IMR-90 (cell line): ENCODE results near the gene GPRIN3. TPM values are rescaled to one million over a fixed set of nuclear protein-coding genes. Genes with fewer than 3 reads are reported as not detected.

ENCODE experiments used
- ATAC-seq: fragments of 200-7000 bp; cut with Tn5 transposase; 2 replicates; pipeline ENCODE4 v1.9.1; 2020; ENCODE audit warnings: low read depth, mild to moderate bottlenecking, moderate library complexity
- BruUV-seq: library from RNA; stranded (reverse); fragments of 400-500 nt; replicated peaks from 2 replicates; lab custom pipeline; 2021; lab: Mats Ljungman, UMichigan
- CTCF ChIA-PET: fragments of 300-600 bp; formaldehyde crosslinking; extraction: SDS; loops from one replicate; lab custom pipeline; 2021; ENCODE audit warnings: antibody characterized with exemption; lab: Yijun Ruan, JAX
- POLR2A ChIA-PET: fragments of 300-600 bp; sonication (Branson Sonifier 250); formaldehyde crosslinking; loops from one replicate; lab custom pipeline; 2022; ENCODE audit warnings: antibody characterized with exemption; ENCODE audit not compliant: unreplicated experiment; lab: Charles Lee
- DNase-seq: peaks from one replicate; pipeline ENCODE4 v3.0.0; 2013
- H2AFZ ChIP-seq: replicated peaks from 2 replicates; pipeline ENCODE3; 2013; ENCODE audit warnings: low read length, mild to moderate bottlenecking; ENCODE audit not compliant: poor library complexity
- H2AK5ac ChIP-seq: 2 replicates; pipeline ENCODE4 v1.6.1; 2013; ENCODE audit warnings: low read depth, low read length, inconsistent platforms
- H2AK9ac ChIP-seq: replicated peaks from 2 replicates; pipeline ENCODE3; 2013; ENCODE audit warnings: mild to moderate bottlenecking, low read depth, low read length, moderate library complexity; ENCODE audit not compliant: poor library complexity
- H2BK120ac ChIP-seq: 2 replicates; pipeline ENCODE4 v1.6.1; 2013; ENCODE audit warnings: low read depth, low read length, inconsistent platforms
- H2BK15ac ChIP-seq: 3 replicates; pipeline ENCODE4 v1.6.1; 2013; ENCODE audit warnings: low read depth, low read length, inconsistent platforms
- H2BK20ac ChIP-seq: 2 replicates; pipeline ENCODE4 v1.6.1; 2013; ENCODE audit warnings: low read depth, mild to moderate bottlenecking, inconsistent platforms, low read length, moderate library complexity
- H2BK5ac ChIP-seq: 2 replicates; pipeline ENCODE4 v1.6.1; 2013; ENCODE audit warnings: mild to moderate bottlenecking, low read depth, low read length, inconsistent platforms; ENCODE audit not compliant: poor library complexity, severe bottlenecking
- H3K14ac ChIP-seq: replicated peaks from 2 replicates; pipeline ENCODE4 v1.6.1; 2013; ENCODE audit warnings: low read depth, low read length, inconsistent platforms
- H3K18ac ChIP-seq: 2 replicates; pipeline ENCODE4 v1.6.1; 2013; ENCODE audit warnings: low read depth, low read length, control low read depth
- H3K23ac ChIP-seq: 2 replicates; pipeline ENCODE4 v1.6.1; 2013; ENCODE audit warnings: low read depth, low read length, inconsistent platforms
- H3K27ac ChIP-seq: 2 replicates; pipeline ENCODE4 v1.5.1; 2013; ENCODE audit warnings: mild to moderate bottlenecking, control low read depth, low read length; ENCODE audit not compliant: insufficient read depth
- H3K27me3 ChIP-seq: 2 replicates; pipeline ENCODE4 v1.6.1; 2013; ENCODE audit warnings: low read length; ENCODE audit not compliant: control insufficient read depth, insufficient read depth
- H3K36me3 ChIP-seq: 2 replicates; pipeline ENCODE4 v1.6.1; 2013; ENCODE audit warnings: low read length, mixed read lengths; ENCODE audit not compliant: control insufficient read depth, insufficient read depth
- H3K4ac ChIP-seq: 2 replicates; pipeline ENCODE4 v1.6.1; 2013; ENCODE audit warnings: low read depth, low read length, inconsistent platforms
- H3K4me1 ChIP-seq: 2 replicates; pipeline ENCODE4 v1.6.1; 2013; ENCODE audit warnings: low read length, mixed read lengths; ENCODE audit not compliant: control insufficient read depth, insufficient read depth
- H3K4me2 ChIP-seq: 2 replicates; pipeline ENCODE4 v1.6.1; 2013; ENCODE audit warnings: low read depth, mild to moderate bottlenecking, control low read depth, low read length, moderate library complexity
- H3K4me3 ChIP-seq: 2 replicates; pipeline ENCODE4 v1.5.1; 2013; ENCODE audit warnings: low read depth, mild to moderate bottlenecking, control low read depth, low read length, moderate library complexity; ENCODE audit not compliant: insufficient read depth
- H3K56ac ChIP-seq: 2 replicates; pipeline ENCODE4 v1.6.1; 2013; ENCODE audit warnings: low read length, inconsistent platforms; ENCODE audit not compliant: insufficient read depth; ENCODE audit errors: extremely low read depth
- H3K79me1 ChIP-seq, 2 experiments: 2 replicates each; pipeline ENCODE4 v1.6.1; 2013; ENCODE audit warnings: low read length in 2 of 2, inconsistent platforms in 1 of 2, low read depth in 1 of 2
- H3K9ac ChIP-seq: 2 replicates; pipeline ENCODE4 v1.6.1; 2013; ENCODE audit warnings: low read depth, low read length, control low read depth
- H3K9me1 ChIP-seq: 2 replicates; pipeline ENCODE4 v1.6.1; 2013; ENCODE audit warnings: low read length, inconsistent platforms; ENCODE audit not compliant: insufficient read depth
- H3K9me3 ChIP-seq: 2 replicates; pipeline ENCODE4 v1.6.1; 2013; ENCODE audit warnings: low read length; ENCODE audit not compliant: control insufficient read depth, insufficient read depth
- H4K20me1 ChIP-seq: 2 replicates; pipeline ENCODE4 v1.6.1; 2013; ENCODE audit warnings: low read length, inconsistent platforms; ENCODE audit not compliant: insufficient read depth
- H4K5ac ChIP-seq: 2 replicates; pipeline ENCODE4 v1.6.1; 2013; ENCODE audit warnings: mild to moderate bottlenecking, low read depth, low read length, control low read depth
- H4K8ac ChIP-seq, 2 experiments: 2 replicates each; pipeline ENCODE4 v1.6.1; 2013; ENCODE audit warnings: low read depth in 2 of 2, low read length in 2 of 2, control low read depth in 1 of 2, inconsistent platforms in 1 of 2
- H4K91ac ChIP-seq: 2 replicates; pipeline ENCODE4 v1.6.1; 2013; ENCODE audit warnings: low read depth, low read length, inconsistent platforms; ENCODE audit not compliant: insufficient read depth
- BHLHE40 ChIP-seq: fragments of 150-350 bp; IDR thresholded peaks from 2 replicates; pipeline ENCODE4 v1.6.1; 2016; ENCODE audit warnings: mild to moderate bottlenecking, low read depth, low read length
- CEBPB ChIP-seq: IDR thresholded peaks from 2 replicates; pipeline ENCODE4 v1.6.1; 2012; ENCODE audit warnings: low read depth, low read length, improper control_type of control experiment
- CHD1 ChIP-seq: IDR thresholded peaks from 2 replicates; pipeline ENCODE4 v1.6.1; 2012; ENCODE audit warnings: low read depth, low read length, improper control_type of control experiment
- CTCF ChIP-seq: conservative IDR thresholded peaks from 2 replicates; pipeline ENCODE4 v1.5.1; 2012; ENCODE audit warnings: mild to moderate bottlenecking, low read depth, low read length, improper control_type of control experiment
- MAFK ChIP-seq: IDR thresholded peaks from 2 replicates; pipeline ENCODE4 v1.6.1; 2012; ENCODE audit warnings: low read depth, low read length, improper control_type of control experiment
- NFE2L2 ChIP-seq: fragments of 150-350 bp; IDR thresholded peaks from 2 replicates; pipeline ENCODE4 v1.6.1; 2016; ENCODE audit warnings: low read depth, mild to moderate bottlenecking, low read length
- POLR2A ChIP-seq: IDR thresholded peaks from 2 replicates; pipeline ENCODE4 v1.6.1; 2012; ENCODE audit warnings: mild to moderate bottlenecking, low read depth, low read length
- RAD21 ChIP-seq: IDR thresholded peaks from 2 replicates; pipeline ENCODE4 v1.6.1; 2012; ENCODE audit warnings: low read length, improper control_type of control experiment
- RCOR1 ChIP-seq: IDR thresholded peaks from 2 replicates; pipeline ENCODE4 v1.6.1; 2012; ENCODE audit warnings: mild to moderate bottlenecking, low read length, improper control_type of control experiment; ENCODE audit not compliant: insufficient replicate concordance
- SMC3 ChIP-seq: fragments of 150-350 bp; IDR thresholded peaks from 2 replicates; pipeline ENCODE4 v1.6.1; 2016; ENCODE audit warnings: low read depth, mild to moderate bottlenecking, antibody characterized with exemption, low read length, moderate library complexity
- USF2 ChIP-seq: fragments of 150-350 bp; IDR thresholded peaks from 2 replicates; pipeline ENCODE4 v1.6.1; 2017; ENCODE audit warnings: mild to moderate bottlenecking, antibody characterized with exemption, low read length, low read depth
- WGBS, 2 experiments: methylation state at CpG; one replicate each; pipeline versions ENCODE4 v1.1.5 to v1.1.7; 2013; ENCODE audit warnings: missing lambda C conversion rate in 2 of 2; ENCODE audit not compliant: insufficient read length in 1 of 2; ENCODE audit errors: extremely low coverage in 2 of 2; 5-methylcytosine and 5-hydroxymethylcytosine counted together
- dilution Hi-C: fragments of 300-500 bp; cut with HindIII; formaldehyde crosslinking; loops from one replicate; pipeline ENCODE4 v1.14.3; 2018; ENCODE audit warnings: low sequenced_read_pairs; ENCODE audit not compliant: unreplicated experiment
- in situ Hi-C: fragments of 300-500 bp; cut with MboI; formaldehyde crosslinking; loops from 3 replicates; pipeline ENCODE4 v1.14.3; 2019; ENCODE audit warnings: low sequenced_read_pairs, inconsistent platforms, mixed read lengths
- intact Hi-C: fragments of 100-400 bp; cut with micrococcal nuclease; formaldehyde crosslinking; loops from 2 replicates; pipeline ENCODE4 v1.10.0; 2022
- polyA plus RNA-seq, 3 experiments: library from polyadenylated mRNA; depleted of rRNA; stranded (reverse); fragments of >200 nt; gene quantifications; 2 replicates each; pipeline ENCODE4 v1.2.3, GENCODE V29; 2012; ENCODE audit warnings: low replicate concordance in 1 of 3
- total RNA-seq: library from RNA; depleted of rRNA; stranded (reverse); fragments of >200 nt; gene quantifications from 2 replicates; pipeline ENCODE4 v1.2.3, GENCODE V29; 2012

The GPRIN3 gene
- total and polyA plus RNA-seq, 2 of the 4 experiments (the other 2 are of a cell fraction): under 0.01 TPM; not detected in 1

- in situ Hi-C loops (no loop called here), intact Hi-C loops (no loop called here), dilution Hi-C loops (no loop called here)
- no peak overlapping the region for H2AFZ ChIP-seq
- H3K9ac ChIP-seq: no peak overlapping the region
- H2BK120ac ChIP-seq: no peak overlapping the region
- H4K5ac ChIP-seq: no peak overlapping the region
- DNase-seq: no peak
- H3K27ac ChIP-seq: no peak overlapping the region
- H4K20me1 ChIP-seq: no peaks in the 10 kb centered on the region
- no peak overlapping the region for H3K18ac ChIP-seq
- H3K4me3 ChIP-seq: no peak overlapping the region
- CTCF ChIA-PET: interaction anchor here (1.0 kb wide), 1 partner anchor 28 kb away, joined by 3 read pairs; no protein-coding TSS in a partner anchor
- no peak overlapping the region for H3K4ac ChIP-seq
- no peak overlapping the region for H4K8ac ChIP-seq
- no peaks in the 10 kb centered on the region for H3K9me3 ChIP-seq
- POLR2A ChIA-PET: no interaction called here
- peaks cover 3% of the 10 kb centered on the region for H3K27me3 ChIP-seq
- H2AK5ac ChIP-seq: no peak overlapping the region
- H4K91ac ChIP-seq: no peak overlapping the region
- no peaks in the 10 kb centered on the region for H3K79me1 ChIP-seq
- no peak overlapping the region for H2BK15ac ChIP-seq
- no CpG with 5 or more reads among the region's 2 CpGs for WGBS, 2 experiments
- H3K4me1 ChIP-seq: no peaks in the 10 kb centered on the region
- no peaks in the 10 kb centered on the region for H3K9me1 ChIP-seq
- H3K4me2 ChIP-seq: no peak overlapping the region
- no peak overlapping the region for H2BK20ac ChIP-seq
- no peak for TF ChIP-seq USF2
- no peak for TF ChIP-seq NFE2L2
- no peak for TF ChIP-seq MAFK
- no peak for TF ChIP-seq SMC3
- TF ChIP-seq CHD1: no peak
- no peak for TF ChIP-seq RAD21
- no peak for TF ChIP-seq CTCF
- no peak for TF ChIP-seq BHLHE40
- TF ChIP-seq CEBPB: no peak
- TF ChIP-seq RCOR1: no peak
- TF ChIP-seq POLR2A: no peak
- H3K36me3 ChIP-seq: no peaks in the 10 kb centered on the region
- H2AK9ac ChIP-seq: no peak overlapping the region
- BruUV-seq: no TSS peak
- no peak for ATAC-seq
- no peak overlapping the region for H3K56ac ChIP-seq
- H3K14ac ChIP-seq: no peak overlapping the region
- H2BK5ac ChIP-seq: no peak overlapping the region
- H3K23ac ChIP-seq: no peak overlapping the region
Observed at GRCh38 chr4:89298155-89298554, 9.4 kb downstream of the GPRIN3 start.
